Measurements from ENCODE around the gene SCGB1D1. TPM values are rescaled to one million over a fixed set of nuclear protein-coding genes. Genes with fewer than 3 reads are reported as not detected.
A peak's percentile ranks its signal among the peaks of the same experiment; 100 is the strongest.

Gene SCGB1D1
- total RNA-seq, 5 donors from 2014 or later (not counting 1 experiment from before 2014, with no cell fraction given): not detected

GRCh38 chr11:62144641-62145255 lies 45.3 kb upstream of the SCGB1D1 start:
- no peaks in the 10 kb centered on the region for H3K9me3 Mint-ChIP-seq

GRCh38 chr11:62145261-62145871 lies 44.6 kb upstream of the SCGB1D1 start:
- Histone ChIP-seq H3K4me1 (ENCODE audit: control insufficient read depth in 1 of 2, extremely low read depth in 1 of 2, insufficient read depth in 2 of 2, low read length in 2 of 2) (no peaks in the 10 kb centered on the region), H3K4me3 (ENCODE audit: control insufficient read depth in 1 of 2, extremely low read depth in 1 of 2, low read length in 1 of 2) (no peak overlapping the region), H3K27ac (ENCODE audit: low read length) (no peak overlapping the region), H3K36me3 (ENCODE audit: control insufficient read depth in 2 of 2, extremely low read depth in 1 of 2, insufficient read depth in 1 of 2, low read length in 1 of 2) (peaks cover 11 to 73% of the 10 kb centered on the region in 2 donors), H3K27me3 (replicated peaks in 1 of 2; ENCODE audit: control insufficient read depth in 2 of 2, extremely low read depth in 1 of 2, insufficient read depth in 2 of 2, low read length in 1 of 2) (no peaks in the 10 kb centered on the region), H3K9me3 (no peaks in the 10 kb centered on the region)
- Mint-ChIP-seq H3K36me3 (peaks cover 56% of the 10 kb centered on the region), H3K27ac (no peak overlapping the region), H3K9me3 (no peaks in the 10 kb centered on the region), H3K4me3 (no peak overlapping the region), H3K4me1 (no peaks in the 10 kb centered on the region), H3K27me3 (no peaks in the 10 kb centered on the region)
- ATAC-seq (replicated peaks in 1 of 4): no peak
- WGBS (ENCODE audit: insufficient coverage): 95% methylated on average over 9 of the region's 11 CpGs
- peak in 2 of 35 experiments; percentile 0 to 23 for DNase-seq
- ChIA-PET POLR2A (no interaction called here), CTCF (no interaction called here)

More at GRCh38 chr11:62144641-62145255, 45.3 kb upstream of the SCGB1D1 start:
- no peak overlapping the region for H3K4me3 Mint-ChIP-seq
- peaks cover 6 to 73% of the 10 kb centered on the region in 2 donors for H3K36me3 ChIP-seq (ENCODE audit: control insufficient read depth in 2 of 2, extremely low read depth in 1 of 2, insufficient read depth in 1 of 2, low read length in 1 of 2)
- H3K36me3 Mint-ChIP-seq: peaks cover 52% of the 10 kb centered on the region
- H3K4me3 ChIP-seq (ENCODE audit: control insufficient read depth in 1 of 2, extremely low read depth in 1 of 2, low read length in 1 of 2): no peak overlapping the region
- CTCF ChIA-PET: no interaction called here
- WGBS (ENCODE audit: insufficient coverage): 97% methylated on average over 17 of the region's 24 CpGs
- no peaks in the 10 kb centered on the region for H3K4me1 ChIP-seq (ENCODE audit: control insufficient read depth in 1 of 2, extremely low read depth in 1 of 2, insufficient read depth in 2 of 2, low read length in 2 of 2)
- H3K4me1 Mint-ChIP-seq: no peaks in the 10 kb centered on the region
- H3K27ac ChIP-seq (ENCODE audit: low read length): no peak overlapping the region
- H3K27me3 Mint-ChIP-seq: no peaks in the 10 kb centered on the region
- DNase-seq (peak in 1 of 35 experiments; percentile 12), ATAC-seq (replicated peaks in 1 of 4) (no peak)
- H3K27me3 ChIP-seq (replicated peaks in 1 of 2; ENCODE audit: control insufficient read depth in 2 of 2, extremely low read depth in 1 of 2, insufficient read depth in 2 of 2, low read length in 1 of 2): no peaks in the 10 kb centered on the region
- no peak overlapping the region for H3K27ac Mint-ChIP-seq
- POLR2A ChIA-PET: no interaction called here
- no peaks in the 10 kb centered on the region for H3K9me3 ChIP-seq

- Mint-ChIP-seq H3K27ac (no peak overlapping the region), H3K4me3 (no peak overlapping the region), H3K36me3 (peaks cover 68% of the 10 kb centered on the region), H3K27me3 (no peaks in the 10 kb centered on the region), H3K9me3 (no peaks in the 10 kb centered on the region), H3K4me1 (no peaks in the 10 kb centered on the region)
- H3K27ac ChIP-seq (ENCODE audit: low read length): no peak overlapping the region
- WGBS (ENCODE audit: insufficient coverage): 97% methylated on average over 32 of the region's 36 CpGs
- H3K9me3 ChIP-seq: no peaks in the 10 kb centered on the region
- peak in 2 of 35 experiments; percentile 3 to 17 for DNase-seq
- H3K36me3 ChIP-seq (ENCODE audit: control insufficient read depth in 2 of 2, extremely low read depth in 1 of 2, insufficient read depth in 1 of 2, low read length in 1 of 2): peaks cover 15 to 74% of the 10 kb centered on the region in 2 donors
- no peaks in the 10 kb centered on the region for H3K27me3 ChIP-seq (replicated peaks in 1 of 2; ENCODE audit: control insufficient read depth in 2 of 2, extremely low read depth in 1 of 2, insufficient read depth in 2 of 2, low read length in 1 of 2)
- POLR2A ChIA-PET: no interaction called here
- ATAC-seq (replicated peaks in 1 of 4): no peak
- CTCF ChIA-PET: interaction anchor here in 1 of 2 donors (0.6 kb wide), 1 partner anchor 208 kb away, joined by 3 read pairs; no protein-coding TSS in a partner anchor
- H3K4me1 ChIP-seq (ENCODE audit: control insufficient read depth in 1 of 2, extremely low read depth in 1 of 2, insufficient read depth in 2 of 2, low read length in 2 of 2): no peaks in the 10 kb centered on the region
- H3K4me3 ChIP-seq (ENCODE audit: control insufficient read depth in 1 of 2, extremely low read depth in 1 of 2, low read length in 1 of 2): no peak overlapping the region
Measured at GRCh38 chr11:62146476-62147200, 43.4 kb upstream of the SCGB1D1 start.

- H3K4me3 ChIP-seq (ENCODE audit: control insufficient read depth in 1 of 2, extremely low read depth in 1 of 2, low read length in 1 of 2): no peak overlapping the region
- ATAC-seq (replicated peaks in 1 of 4) (no peak), DNase-seq (peak in 1 of 35 experiments; percentile 16)
- H3K27me3 Mint-ChIP-seq: no peaks in the 10 kb centered on the region
- peaks cover 64% of the 10 kb centered on the region for H3K36me3 Mint-ChIP-seq
- H3K9me3 Mint-ChIP-seq: no peaks in the 10 kb centered on the region
- H3K27ac Mint-ChIP-seq: no peak overlapping the region
- H3K4me3 Mint-ChIP-seq: no peak overlapping the region
- H3K36me3 ChIP-seq (ENCODE audit: control insufficient read depth in 2 of 2, extremely low read depth in 1 of 2, insufficient read depth in 1 of 2, low read length in 1 of 2): peaks cover 21 to 76% of the 10 kb centered on the region in 2 donors
- H3K4me1 ChIP-seq (ENCODE audit: control insufficient read depth in 1 of 2, extremely low read depth in 1 of 2, insufficient read depth in 2 of 2, low read length in 2 of 2): no peaks in the 10 kb centered on the region
- H3K27ac ChIP-seq (ENCODE audit: low read length): no peak overlapping the region
- H3K27me3 ChIP-seq (replicated peaks in 1 of 2; ENCODE audit: control insufficient read depth in 2 of 2, extremely low read depth in 1 of 2, insufficient read depth in 2 of 2, low read length in 1 of 2): no peaks in the 10 kb centered on the region
- no peaks in the 10 kb centered on the region for H3K9me3 ChIP-seq
- CTCF ChIA-PET: no interaction called here
- H3K4me1 Mint-ChIP-seq: no peaks in the 10 kb centered on the region
- 92% methylated on average over 9 of the region's 12 CpGs for WGBS (ENCODE audit: insufficient coverage)
- POLR2A ChIA-PET: no interaction called here
Measured at GRCh38 chr11:62147545-62147944, 42.5 kb upstream of the SCGB1D1 start.

- Histone ChIP-seq H3K4me3 (ENCODE audit: control insufficient read depth in 1 of 2, extremely low read depth in 1 of 2, low read length in 1 of 2) (no peak overlapping the region), H3K27me3 (replicated peaks in 1 of 2; ENCODE audit: control insufficient read depth in 2 of 2, extremely low read depth in 1 of 2, insufficient read depth in 2 of 2, low read length in 1 of 2) (no peaks in the 10 kb centered on the region), H3K36me3 (ENCODE audit: control insufficient read depth in 2 of 2, extremely low read depth in 1 of 2, insufficient read depth in 1 of 2, low read length in 1 of 2) (peaks cover 21 to 69% of the 10 kb centered on the region in 2 donors), H3K9me3 (no peaks in the 10 kb centered on the region), H3K27ac (ENCODE audit: low read length) (no peak overlapping the region), H3K4me1 (ENCODE audit: control insufficient read depth in 1 of 2, extremely low read depth in 1 of 2, insufficient read depth in 2 of 2, low read length in 2 of 2) (no peaks in the 10 kb centered on the region)
- ChIA-PET CTCF (no interaction called here), POLR2A (no interaction called here)
- Mint-ChIP-seq H3K4me3 (no peak overlapping the region), H3K36me3 (peaks cover 65% of the 10 kb centered on the region), H3K27ac (no peak overlapping the region), H3K4me1 (no peaks in the 10 kb centered on the region), H3K9me3 (no peaks in the 10 kb centered on the region), H3K27me3 (no peaks in the 10 kb centered on the region)
- WGBS (ENCODE audit: insufficient coverage): 94% methylated on average over 9 of the region's 10 CpGs
- ATAC-seq (replicated peaks in 1 of 4) (no peak), DNase-seq (peak in 2 of 35 experiments; percentile 4 to 13)
Measured at GRCh38 chr11:62148271-62148980, 41.6 kb upstream of the SCGB1D1 start.

All from T-cell (primary cell).